ENCODE measurements around the gene MAPK10. TPM values are rescaled to one million over a fixed set of nuclear protein-coding genes. Genes with fewer than 3 reads are reported as not detected.

MAPK10 gene
- total RNA-seq, 1 experiment from 2014 or later, result 5.2 TPM

GRCh38 chr4:86386201-86386600, 26.3 kb upstream of the MAPK10 start:
- peaks cover 4% of the 10 kb centered on the region for H3K36me3 Mint-ChIP-seq
- H3K9me3 Mint-ChIP-seq, result peaks cover 5% of the 10 kb centered on the region
- ChIA-PET CTCF (no interaction called here), POLR2A (no interaction called here)
- no peaks in the 10 kb centered on the region; the same call in 1 of the 2 replicates for H3K27me3 Mint-ChIP-seq (ENCODE audit: low read depth)
- H3K27ac Mint-ChIP-seq, result no peak overlapping the region
- TF ChIP-seq ZNF423 (CRISPR knock-in tag; IDR thresholded peaks at IDR 0.05) (peak; percentile 68), NFATC4 (CRISPR knock-in tag; IDR thresholded peaks at IDR 0.05) (no peak), RELA (CRISPR knock-in tag; IDR thresholded peaks at IDR 0.05; ENCODE audit: borderline replicate concordance) (no peak)
- peak; percentile 73; the same call in 1 of the 2 replicates for ATAC-seq
- DNase-seq (ENCODE audit: low spot score), result no peak
- H3K4me3 Mint-ChIP-seq, result no peak overlapping the region
- H3K4me1 Mint-ChIP-seq, result peaks cover 23% of the 10 kb centered on the region

- Mint-ChIP-seq H3K9me3 (peaks cover 39% of the 10 kb centered on the region), H3K4me1 (peaks cover 6% of the 10 kb centered on the region), H3K36me3 (peaks cover 30% of the 10 kb centered on the region), H3K27me3 (ENCODE audit: low read depth) (no peaks in the 10 kb centered on the region; the same call in 1 of the 2 replicates), H3K27ac (no peak overlapping the region), H3K4me3 (no peak overlapping the region)
- ChIA-PET POLR2A (no interaction called here), CTCF (no interaction called here)
- DNase-seq (ENCODE audit: low spot score), result no peak
- no peak for ATAC-seq
- no peak for TF ChIP-seq TEAD1 (CRISPR knock-in tag; IDR thresholded peaks at IDR 0.05)
- TF ChIP-seq KAT7 (CRISPR knock-in tag; IDR thresholded peaks at IDR 0.05; ENCODE audit: borderline replicate concordance), result no peak
- TF ChIP-seq ZNF138 (CRISPR knock-in tag; conservative IDR thresholded peaks at IDR 0.05), result no peak
- no peak for TF ChIP-seq ZNF317 (CRISPR knock-in tag; IDR thresholded peaks at IDR 0.05; ENCODE audit: borderline replicate concordance, low read depth)
- no peak for TF ChIP-seq E2F5 (CRISPR knock-in tag; IDR thresholded peaks at IDR 0.05)
- TF ChIP-seq PRRX2 (CRISPR knock-in tag; IDR thresholded peaks at IDR 0.05), result no peak
- TF ChIP-seq PRDM15 (CRISPR knock-in tag; IDR thresholded peaks at IDR 0.05), result no peak
- no peak for TF ChIP-seq E2F1 (CRISPR knock-in tag; IDR thresholded peaks at IDR 0.05)
- no peak for TF ChIP-seq ELF4 (CRISPR knock-in tag; IDR thresholded peaks at IDR 0.05; ENCODE audit: low read depth)
- TF ChIP-seq FOXJ3 (CRISPR knock-in tag; IDR thresholded peaks at IDR 0.05; ENCODE audit: borderline replicate concordance), result no peak
- no peak for TF ChIP-seq MAX (CRISPR knock-in tag; IDR thresholded peaks at IDR 0.05)
- TF ChIP-seq CBFB (CRISPR knock-in tag; IDR thresholded peaks at IDR 0.05; ENCODE audit: low read depth), result no peak
- no peak for TF ChIP-seq PREB (CRISPR knock-in tag; IDR thresholded peaks at IDR 0.05; ENCODE audit: borderline replicate concordance)
- no peak for TF ChIP-seq NR3C1 (CRISPR knock-in tag; conservative IDR thresholded peaks at IDR 0.05; ENCODE audit: low read depth)
- no peak for TF ChIP-seq IRF1 (CRISPR knock-in tag; IDR thresholded peaks at IDR 0.05)
These were observed 21.6 kb upstream of the MAPK10 start for GRCh38 chr4:86381431-86381830.

Data from WTC11 (cell line).